Astrocyte (in vitro differentiated cells and primary cell): ENCODE measurements around the gene LRP11. TPM values are rescaled to one million over a fixed set of nuclear protein-coding genes. Genes with fewer than 3 reads are reported as not detected.

Source experiments
- DNase-seq: peaks from one replicate; pipeline ENCODE4 v3.0.0-alpha.2; 2010; ENCODE audit warnings: low read depth
- FAIRE-seq: peaks from 2 replicates; lab custom pipeline; 2011; peaks lifted over from hg19 to GRCh38; lab: Jason Lieb, UNC
- H2AFZ ChIP-seq: 2 replicates; pipeline ENCODE4 v1.6.0; 2012; ENCODE audit warnings: low read depth, low read length, inconsistent platforms
- H3K27ac ChIP-seq: 2 replicates; pipeline ENCODE4 v1.5.1; 2011; ENCODE audit warnings: low read depth, low read length, inconsistent platforms
- H3K27me3 ChIP-seq: 2 replicates; pipeline ENCODE4 v1.6.0; 2011; ENCODE audit warnings: low read length, inconsistent platforms; ENCODE audit not compliant: insufficient read depth
- H3K36me3 ChIP-seq: 2 replicates; pipeline ENCODE4 v1.5.1; 2011; ENCODE audit warnings: low read length, inconsistent platforms; ENCODE audit not compliant: insufficient read depth
- H3K4me1 ChIP-seq: 2 replicates; pipeline ENCODE4 v1.5.1; 2011; ENCODE audit warnings: low read length, inconsistent platforms; ENCODE audit not compliant: insufficient read depth
- H3K4me2 ChIP-seq: 2 replicates; pipeline ENCODE4 v1.6.0; 2012; ENCODE audit warnings: low read length, inconsistent platforms
- H3K4me3 ChIP-seq: 2 replicates; pipeline ENCODE4 v1.5.1; 2011; ENCODE audit warnings: low read depth, mild to moderate bottlenecking, low read length, inconsistent platforms; ENCODE audit not compliant: insufficient read depth
- H3K79me2 ChIP-seq: 2 replicates; pipeline ENCODE4 v1.6.0; 2012; ENCODE audit warnings: mild to moderate bottlenecking, low read length, inconsistent platforms; ENCODE audit not compliant: insufficient read depth
- H3K9ac ChIP-seq: 2 replicates; pipeline ENCODE4 v1.6.0; 2012; ENCODE audit warnings: mild to moderate bottlenecking, low read length, inconsistent platforms
- H3K9me3 ChIP-seq: 2 replicates; pipeline ENCODE4 v1.5.1; 2012; ENCODE audit warnings: low read depth, mild to moderate bottlenecking, low read length, inconsistent platforms; ENCODE audit not compliant: insufficient read depth
- H4K20me1 ChIP-seq: 2 replicates; pipeline ENCODE4 v1.6.0; 2012; ENCODE audit warnings: low read length, inconsistent platforms; ENCODE audit not compliant: insufficient read depth
- H3K27ac Mint-ChIP-seq: one replicate; pipeline ENCODE4 v1.8.0; 2021; ENCODE audit warnings: mild to moderate bottlenecking, mixed read lengths; ENCODE audit not compliant: unreplicated experiment
- H3K27me3 Mint-ChIP-seq: one replicate; pipeline ENCODE4 v1.8.0; 2021; ENCODE audit warnings: low read depth, mixed read lengths; ENCODE audit not compliant: unreplicated experiment
- H3K36me3 Mint-ChIP-seq: one replicate; pipeline ENCODE4 v1.8.0; 2021; ENCODE audit warnings: low read depth, mixed read lengths; ENCODE audit not compliant: unreplicated experiment
- H3K4me1 Mint-ChIP-seq: one replicate; pipeline ENCODE4 v1.8.0; 2021; ENCODE audit warnings: low read depth, mixed read lengths; ENCODE audit not compliant: unreplicated experiment
- H3K4me3 Mint-ChIP-seq: one replicate; pipeline ENCODE4 v1.8.0; 2021; ENCODE audit warnings: mild to moderate bottlenecking, moderate library complexity, mixed read lengths; ENCODE audit not compliant: unreplicated experiment
- H3K9me3 Mint-ChIP-seq: one replicate; pipeline ENCODE4 v1.8.0; 2021; ENCODE audit warnings: mild to moderate bottlenecking, mixed read lengths; ENCODE audit not compliant: unreplicated experiment
- EZH2 ChIP-seq: IDR thresholded peaks from 2 replicates; pipeline ENCODE4 v1.6.1; 2012; ENCODE audit warnings: mild to moderate bottlenecking, low read length, inconsistent platforms; ENCODE audit not compliant: insufficient read depth
- total RNA-seq: library from RNA; stranded (reverse); gene quantifications from 2 replicates; pipeline ENCODE4 v1.2.1, GENCODE V29; 2021
- TF ChIP-seq, protein P1 (sequence below): IDR thresholded peaks from 2 replicates; pipeline ENCODE4 v1.5.1; 2011; ENCODE audit warnings: low read depth, mild to moderate bottlenecking, inconsistent platforms, low read length, moderate library complexity; ENCODE audit not compliant: insufficient read depth

The LRP11 gene
- total RNA-seq, 1 donor from 2014 or later: 24.2 TPM

DNA sequence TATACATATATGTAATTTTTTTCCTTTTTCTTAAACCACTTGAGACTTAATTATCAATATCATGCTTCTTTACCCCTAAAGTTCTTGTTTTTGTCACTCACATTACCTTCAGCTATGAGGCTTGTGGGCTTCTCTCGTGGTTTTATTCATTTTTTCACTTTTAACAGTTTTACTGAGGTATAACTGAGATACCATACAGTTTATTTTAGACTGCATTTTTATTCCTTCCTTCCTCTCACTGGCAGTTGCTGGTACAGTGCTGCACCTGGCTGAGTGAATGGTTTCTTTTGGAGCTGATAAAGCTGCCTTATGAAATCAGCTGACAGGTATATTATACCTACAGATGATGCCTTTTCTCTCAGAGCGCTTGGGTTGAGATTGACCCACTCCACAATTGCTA lies 54.4 kb downstream of the LRP11 start:
- H3K9me3 ChIP-seq: no peaks in the 10 kb centered on the region
- FAIRE-seq: no peak

DNA sequence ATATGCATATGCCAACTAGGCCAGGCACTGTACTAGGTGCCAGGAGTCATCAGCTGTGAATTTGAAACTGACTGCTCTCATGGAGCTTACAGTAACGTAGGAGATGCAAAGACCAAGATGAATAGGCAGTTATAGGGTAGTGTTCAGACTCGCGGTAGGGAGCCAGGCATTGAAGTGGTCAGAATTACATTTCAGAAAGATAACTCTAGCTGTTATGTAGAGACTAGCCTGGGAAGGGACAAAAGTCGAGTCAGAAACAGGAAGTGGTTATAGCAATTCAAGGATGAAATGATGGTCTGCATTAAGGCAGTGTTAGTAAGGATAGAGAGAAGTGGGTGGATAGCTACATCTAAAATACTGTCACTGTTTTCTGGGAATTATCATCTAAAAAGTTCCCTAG lies 58.0 kb downstream of the LRP11 start:
- TF ChIP-seq EZH2: no peak
- TF ChIP-seq, protein P1, sequence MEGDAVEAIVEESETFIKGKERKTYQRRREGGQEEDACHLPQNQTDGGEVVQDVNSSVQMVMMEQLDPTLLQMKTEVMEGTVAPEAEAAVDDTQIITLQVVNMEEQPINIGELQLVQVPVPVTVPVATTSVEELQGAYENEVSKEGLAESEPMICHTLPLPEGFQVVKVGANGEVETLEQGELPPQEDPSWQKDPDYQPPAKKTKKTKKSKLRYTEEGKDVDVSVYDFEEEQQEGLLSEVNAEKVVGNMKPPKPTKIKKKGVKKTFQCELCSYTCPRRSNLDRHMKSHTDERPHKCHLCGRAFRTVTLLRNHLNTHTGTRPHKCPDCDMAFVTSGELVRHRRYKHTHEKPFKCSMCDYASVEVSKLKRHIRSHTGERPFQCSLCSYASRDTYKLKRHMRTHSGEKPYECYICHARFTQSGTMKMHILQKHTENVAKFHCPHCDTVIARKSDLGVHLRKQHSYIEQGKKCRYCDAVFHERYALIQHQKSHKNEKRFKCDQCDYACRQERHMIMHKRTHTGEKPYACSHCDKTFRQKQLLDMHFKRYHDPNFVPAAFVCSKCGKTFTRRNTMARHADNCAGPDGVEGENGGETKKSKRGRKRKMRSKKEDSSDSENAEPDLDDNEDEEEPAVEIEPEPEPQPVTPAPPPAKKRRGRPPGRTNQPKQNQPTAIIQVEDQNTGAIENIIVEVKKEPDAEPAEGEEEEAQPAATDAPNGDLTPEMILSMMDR: no peak
- H3K4me3 ChIP-seq: no peak overlapping the region
- H4K20me1 ChIP-seq: no peaks in the 10 kb centered on the region
- H3K4me3 Mint-ChIP-seq: no peak overlapping the region
- H3K9me3 ChIP-seq: no peaks in the 10 kb centered on the region
- no peaks in the 10 kb centered on the region for H3K27me3 Mint-ChIP-seq
- peaks cover 4% of the 10 kb centered on the region for H3K4me1 Mint-ChIP-seq
- H3K4me2 ChIP-seq: no peak overlapping the region
- H3K27me3 ChIP-seq: no peaks in the 10 kb centered on the region
- no peak overlapping the region for H3K9ac ChIP-seq
- no peak overlapping the region for H3K27ac Mint-ChIP-seq
- H3K27ac ChIP-seq: no peak overlapping the region
- FAIRE-seq (no peak), DNase-seq (peak; percentile 8)
- H3K36me3 ChIP-seq: peaks cover 14% of the 10 kb centered on the region
- H3K4me1 ChIP-seq: no peaks in the 10 kb centered on the region
- no peaks in the 10 kb centered on the region for H3K9me3 Mint-ChIP-seq
- H3K79me2 ChIP-seq: no peaks in the 10 kb centered on the region
- no peak overlapping the region for H2AFZ ChIP-seq
- peaks cover 5% of the 10 kb centered on the region for H3K36me3 Mint-ChIP-seq

More for the DNA sequence above, 54.4 kb downstream of the LRP11 start:
- H3K36me3 ChIP-seq: peaks cover 3% of the 10 kb centered on the region
- H3K9ac ChIP-seq: no peak overlapping the region
- no peak overlapping the region for H3K4me3 ChIP-seq
- Mint-ChIP-seq H3K27ac (no peak overlapping the region), H3K36me3 (peaks cover 12% of the 10 kb centered on the region), H3K27me3 (no peaks in the 10 kb centered on the region), H3K9me3 (no peaks in the 10 kb centered on the region), H3K4me3 (no peak overlapping the region), H3K4me1 (peaks cover 4% of the 10 kb centered on the region)
- no peak overlapping the region for H3K4me2 ChIP-seq
- H3K27ac ChIP-seq: no peak overlapping the region
- H3K79me2 ChIP-seq: no peaks in the 10 kb centered on the region
- H3K27me3 ChIP-seq: no peaks in the 10 kb centered on the region
- no peaks in the 10 kb centered on the region for H4K20me1 ChIP-seq
- H3K4me1 ChIP-seq: no peaks in the 10 kb centered on the region
- no peak overlapping the region for H2AFZ ChIP-seq
- TF ChIP-seq EZH2: no peak
- TF ChIP-seq, protein P1: no peak
- no peak for DNase-seq

DNA sequence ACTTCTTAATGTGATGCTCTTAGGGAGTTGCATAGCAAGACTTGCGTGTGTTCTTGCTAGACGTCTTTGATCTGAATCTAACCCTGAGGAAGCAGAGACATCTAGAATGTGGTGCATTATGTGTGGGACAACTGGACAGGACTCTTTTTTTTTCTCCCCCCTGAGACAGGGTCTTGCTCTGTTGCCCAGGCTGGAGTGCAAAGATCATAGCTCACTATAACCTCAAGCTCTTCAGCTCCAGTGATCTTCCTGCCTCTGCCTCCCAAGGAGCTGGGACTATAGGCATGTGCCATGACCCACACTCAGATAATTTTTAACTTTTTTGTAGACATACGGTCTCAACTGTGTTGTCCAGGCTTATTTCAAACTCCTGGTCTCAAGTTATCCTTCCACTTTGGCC lies 80.6 kb downstream of the LRP11 start:
- Mint-ChIP-seq H3K36me3 (peaks cover 7% of the 10 kb centered on the region), H3K27me3 (no peaks in the 10 kb centered on the region), H3K9me3 (no peaks in the 10 kb centered on the region), H3K27ac (no peak overlapping the region), H3K4me1 (no peaks in the 10 kb centered on the region), H3K4me3 (no peak overlapping the region)
- Histone ChIP-seq H2AFZ (no peak overlapping the region), H3K79me2 (peaks cover 23% of the 10 kb centered on the region), H3K27ac (no peak overlapping the region), H3K4me3 (no peak overlapping the region), H3K4me1 (no peaks in the 10 kb centered on the region), H3K27me3 (no peaks in the 10 kb centered on the region), H3K4me2 (no peak overlapping the region), H3K9me3 (no peaks in the 10 kb centered on the region), H4K20me1 (peaks cover 7% of the 10 kb centered on the region), H3K9ac (no peak overlapping the region), H3K36me3 (peaks cover 8% of the 10 kb centered on the region)
- no peak for DNase-seq
- TF ChIP-seq, protein P1: no peak
- no peak for TF ChIP-seq EZH2
- FAIRE-seq: no peak
